ENCODE results near the gene LRCOL1. TPM values are rescaled to one million over a fixed set of nuclear protein-coding genes. Genes with fewer than 3 reads are reported as not detected.
A peak's percentile ranks its signal among the peaks of the same experiment; 100 is the strongest.

The LRCOL1 gene
- total and polyA plus RNA-seq, 8 donors: 0.60 TPM; not detected in 7

GRCh38 chr12:132571598-132571997 is 38.8 kb downstream of the LRCOL1 start:
- H3K9me3 ChIP-seq: no peaks in the 10 kb centered on the region
- H3K27ac ChIP-seq: peak overlapping the region in 1 of 5 donors; percentile 33
- no peak for DNase-seq
- intact Hi-C loops (cut with DNase I; ENCODE audit: low total_unique reads): no loop called here
- H3K4me3 ChIP-seq: peak overlapping the region in 2 of 4 donors; percentile 11 to 17
- peaks cover 15 to 96% (median 78%) of the 10 kb centered on the region in 4 donors for H3K36me3 ChIP-seq
- TF ChIP-seq POLR2AphosphoS5 (IDR thresholded peaks at IDR 0.05) (no peak), POLR2A (IDR thresholded peaks at IDR 0.05) (no peak), CTCF (IDR thresholded peaks at IDR 0.05) (no peak), EP300 (IDR thresholded peaks at IDR 0.05) (no peak)
- 43 to 71% (median 63%) methylated on average over 9 to 20 of the region's 20 CpGs for WGBS, 5 donors
- H3K4me1 ChIP-seq: peaks cover 4 to 14% (median 10%) of the 10 kb centered on the region in 4 donors
- no peaks in the 10 kb centered on the region for H3K27me3 ChIP-seq

GRCh38 chr12:132571051-132571450 is 39.3 kb downstream of the LRCOL1 start:
- Histone ChIP-seq H3K27me3 (no peaks in the 10 kb centered on the region), H3K9me3 (no peaks in the 10 kb centered on the region), H3K4me1 (peaks cover 4 to 14% (median 10%) of the 10 kb centered on the region in 4 donors), H3K4me3 (no peak overlapping the region), H3K27ac (no peak overlapping the region), H3K36me3 (peaks cover 11 to 94% (median 76%) of the 10 kb centered on the region in 4 donors)
- WGBS, 5 donors: 84 to 92% (median 89%) methylated on average over 17 to 27 of the region's 27 CpGs
- intact Hi-C loops (cut with DNase I; ENCODE audit: low total_unique reads): no loop called here
- no peak for DNase-seq
- TF ChIP-seq POLR2A (IDR thresholded peaks at IDR 0.05): no peak
- TF ChIP-seq POLR2AphosphoS5 (IDR thresholded peaks at IDR 0.05): no peak
- TF ChIP-seq EP300 (IDR thresholded peaks at IDR 0.05): no peak
- no peak for TF ChIP-seq CTCF (IDR thresholded peaks at IDR 0.05)

- Histone ChIP-seq H3K27me3 (no peaks in the 10 kb centered on the region), H3K4me1 (peaks cover 4 to 14% (median 10%) of the 10 kb centered on the region in 4 donors), H3K4me3 (no peak overlapping the region), H3K9me3 (no peaks in the 10 kb centered on the region), H3K36me3 (peaks cover 8 to 94% (median 76%) of the 10 kb centered on the region in 4 donors), H3K27ac (no peak overlapping the region)
- no peak for TF ChIP-seq EP300 (IDR thresholded peaks at IDR 0.05)
- TF ChIP-seq POLR2AphosphoS5 (IDR thresholded peaks at IDR 0.05): no peak
- no peak for TF ChIP-seq POLR2A (IDR thresholded peaks at IDR 0.05)
- TF ChIP-seq CTCF (IDR thresholded peaks at IDR 0.05): no peak
- DNase-seq: no peak
- intact Hi-C loops (cut with DNase I; ENCODE audit: low total_unique reads): no loop called here
- 93 to 98% (median 98%) methylated on average over 3 to 26 of the region's 26 CpGs for WGBS, 5 donors
These were observed 39.7 kb downstream of the LRCOL1 start for GRCh38 chr12:132570635-132571034.

GRCh38 chr12:132569856-132570480 is 40.4 kb downstream of the LRCOL1 start:
- TF ChIP-seq EP300 (IDR thresholded peaks at IDR 0.05): no peak
- TF ChIP-seq CTCF (IDR thresholded peaks at IDR 0.05): no peak
- TF ChIP-seq POLR2A (IDR thresholded peaks at IDR 0.05): no peak
- no peak for TF ChIP-seq POLR2AphosphoS5 (IDR thresholded peaks at IDR 0.05)
- H3K36me3 ChIP-seq: peaks cover 5 to 94% (median 73%) of the 10 kb centered on the region in 4 donors

More at GRCh38 chr12:132569856-132570480, 40.4 kb downstream of the LRCOL1 start:
- intact Hi-C loops (cut with DNase I; ENCODE audit: low total_unique reads): no loop called here
- H3K27me3 ChIP-seq: no peaks in the 10 kb centered on the region
- WGBS, 5 donors: 95 to 97% (median 96%) methylated on average over 16 to 55 of the region's 55 CpGs
- no peak for DNase-seq
- no peaks in the 10 kb centered on the region for H3K9me3 ChIP-seq
- no peak overlapping the region for H3K27ac ChIP-seq
- no peak overlapping the region for H3K4me3 ChIP-seq
- H3K4me1 ChIP-seq: peaks cover 4 to 14% (median 10%) of the 10 kb centered on the region in 4 donors

Data from stomach (tissue), 9 donors.